Fibroblast of mammary gland (primary cell): ENCODE data around the gene MINDY4B.

Experiments
- DNase-seq: peaks from one replicate; pipeline ENCODE4 v3.0.0-alpha.2; 2010; ENCODE audit warnings: low read depth
- H3K4me3 ChIP-seq: 2 replicates; pipeline ENCODE4 v1.5.1; 2011; ENCODE audit warnings: low read depth, mild to moderate bottlenecking, low read length, moderate library complexity; ENCODE audit not compliant: control insufficient read depth
- CTCF ChIP-seq: conservative IDR thresholded peaks from 2 replicates; pipeline ENCODE4 v1.5.1; 2011; ENCODE audit warnings: low read depth, low read length, inconsistent platforms; ENCODE audit not compliant: control insufficient read depth, insufficient read depth

The MINDY4B gene

GRCh38 chr3:150826466-150827282 is 78.6 kb downstream of the MINDY4B start:
- no peak for TF ChIP-seq CTCF
- no peak overlapping the region for H3K4me3 ChIP-seq
- DNase-seq = no peak

GRCh38 chr3:150825916-150826377 is 79.3 kb downstream of the MINDY4B start:
- no peak for DNase-seq
- H3K4me3 ChIP-seq = no peak overlapping the region
- no peak for TF ChIP-seq CTCF

GRCh38 chr3:150825192-150825915 is 79.9 kb downstream of the MINDY4B start:
- no peak for TF ChIP-seq CTCF
- no peak for DNase-seq
- H3K4me3 ChIP-seq = no peak overlapping the region

- H3K4me3 ChIP-seq = no peak overlapping the region
- no peak for DNase-seq
- TF ChIP-seq CTCF = no peak
These were observed 82.0 kb downstream of the MINDY4B start for GRCh38 chr3:150823277-150823676.

GRCh38 chr3:150822636-150823035 is 82.6 kb downstream of the MINDY4B start:
- DNase-seq = no peak
- no peak for TF ChIP-seq CTCF
- H3K4me3 ChIP-seq = no peak overlapping the region
